ENCODE data around the gene PALLD. TPM values are rescaled to one million over a fixed set of nuclear protein-coding genes. Genes with fewer than 3 reads are reported as not detected.

PALLD gene
- polyA plus RNA-seq, 1 donor (not counting 4 experiments of a cell fraction or from before 2014, with no cell fraction given) = 136 TPM

GRCh38 chr4:168514249-168514852 is 17.5 kb downstream of the PALLD start:
- Histone ChIP-seq H3K4me3 (ENCODE audit: control insufficient read depth in 2 of 3, extremely low read depth in 1 of 3, insufficient read depth in 2 of 3, low read depth in 1 of 3, low read length in 3 of 3) (no peak overlapping the region), H3K9ac (ENCODE audit: control insufficient read depth, extremely low read depth, insufficient read depth, low read length) (no peak overlapping the region), H3K27ac (ENCODE audit: control insufficient read depth, insufficient read depth, low read length) (no peak overlapping the region), H3K27me3 (ENCODE audit: control insufficient read depth, extremely low read depth, insufficient read depth, low read length) (no peaks in the 10 kb centered on the region), H3K79me2 (ENCODE audit: control insufficient read depth, insufficient read depth, low read length) (no peaks in the 10 kb centered on the region), H3K36me3 (ENCODE audit: control insufficient read depth in 2 of 2, extremely low read depth in 1 of 2, insufficient read depth in 2 of 2, low read length in 2 of 2) (no peaks in the 10 kb centered on the region), H3K9me1 (ENCODE audit: control insufficient read depth, extremely low read depth, insufficient read depth, low read length) (no peaks in the 10 kb centered on the region), H3K4me1 (ENCODE audit: control insufficient read depth, extremely low read depth, insufficient read depth, low read length) (peaks cover 3% of the 10 kb centered on the region), H3K4me2 (ENCODE audit: control insufficient read depth, extremely low read depth, insufficient read depth, low read depth, low read length) (no peak overlapping the region), H3K9me3 (ENCODE audit: control insufficient read depth, low read depth, low read length) (no peaks in the 10 kb centered on the region), H2AFZ (ENCODE audit: control insufficient read depth, low read length) (no peak overlapping the region), H4K20me1 (ENCODE audit: control insufficient read depth, extremely low read depth, insufficient read depth, low read length) (no peaks in the 10 kb centered on the region)
- FAIRE-seq (no peak), DNase-seq (ENCODE audit: low read depth, low spot score) (no peak)
- TF ChIP-seq EZH2 (IDR thresholded peaks at IDR 0.05; ENCODE audit: low read length) = no peak
- TF ChIP-seq CTCF (optimal IDR thresholded peaks at IDR 0.05 in 1 of 3, IDR thresholded peaks at IDR 0.05 in 1 of 3, conservative IDR thresholded peaks at IDR 0.05 in 1 of 3; ENCODE audit: extremely low read depth in 1 of 3, insufficient read depth in 2 of 3, low read length in 3 of 3) = peak in 1 of 3 experiments; percentile 26
- dilution Hi-C loops (cut with MboI; ENCODE audit: extremely low pct_ligation_motif_present, low sequenced_read_pairs) = no loop called here

GRCh38 chr4:168515222-168516011 is 18.6 kb downstream of the PALLD start:
- H3K9me3 ChIP-seq (ENCODE audit: control insufficient read depth, low read depth, low read length) = no peaks in the 10 kb centered on the region
- FAIRE-seq (peak; percentile 44), DNase-seq (ENCODE audit: low read depth, low spot score) (no peak)
- peaks cover 3% of the 10 kb centered on the region for H3K4me1 ChIP-seq (ENCODE audit: control insufficient read depth, extremely low read depth, insufficient read depth, low read length)
- H3K9me1 ChIP-seq (ENCODE audit: control insufficient read depth, extremely low read depth, insufficient read depth, low read length) = no peaks in the 10 kb centered on the region
- no peak overlapping the region for H3K27ac ChIP-seq (ENCODE audit: control insufficient read depth, insufficient read depth, low read length)
- H3K4me3 ChIP-seq (ENCODE audit: control insufficient read depth in 2 of 3, extremely low read depth in 1 of 3, insufficient read depth in 2 of 3, low read depth in 1 of 3, low read length in 3 of 3) = no peak overlapping the region
- H2AFZ ChIP-seq (ENCODE audit: control insufficient read depth, low read length) = no peak overlapping the region
- TF ChIP-seq CTCF (optimal IDR thresholded peaks at IDR 0.05 in 1 of 3, IDR thresholded peaks at IDR 0.05 in 1 of 3, conservative IDR thresholded peaks at IDR 0.05 in 1 of 3; ENCODE audit: extremely low read depth in 1 of 3, insufficient read depth in 2 of 3, low read length in 3 of 3) (no peak), EZH2 (IDR thresholded peaks at IDR 0.05; ENCODE audit: low read length) (no peak)
- no peaks in the 10 kb centered on the region for H3K79me2 ChIP-seq (ENCODE audit: control insufficient read depth, insufficient read depth, low read length)
- dilution Hi-C loops (cut with MboI; ENCODE audit: extremely low pct_ligation_motif_present, low sequenced_read_pairs) = no loop called here
- H3K36me3 ChIP-seq (ENCODE audit: control insufficient read depth in 2 of 2, extremely low read depth in 1 of 2, insufficient read depth in 2 of 2, low read length in 2 of 2) = no peaks in the 10 kb centered on the region
- no peak overlapping the region for H3K9ac ChIP-seq (ENCODE audit: control insufficient read depth, extremely low read depth, insufficient read depth, low read length)
- no peak overlapping the region for H3K4me2 ChIP-seq (ENCODE audit: control insufficient read depth, extremely low read depth, insufficient read depth, low read depth, low read length)
- H3K27me3 ChIP-seq (ENCODE audit: control insufficient read depth, extremely low read depth, insufficient read depth, low read length) = no peaks in the 10 kb centered on the region
- no peaks in the 10 kb centered on the region for H4K20me1 ChIP-seq (ENCODE audit: control insufficient read depth, extremely low read depth, insufficient read depth, low read length)

All from keratinocyte (primary cell).